HG03521 (cell line): ENCODE data around the gene TRABD.
"Not testable (repeated sequence)": the region's sequence is repeated elsewhere in the genome, so short reads cannot be mapped to it uniquely, and the experiment has no call there.

Experiments
- ATAC-seq: cut with Tn5 transposase; IDR thresholded peaks from one replicate; pipeline ENCODE4 v1.9.1; 2021; ENCODE audit warnings: mild to moderate bottlenecking, moderate library complexity; ENCODE audit not compliant: unreplicated experiment

Gene TRABD

GRCh38 chr22:50151571-50152537 lies 33.9 kb upstream of the TRABD start:
- ATAC-seq = no peak

- no peak for ATAC-seq
These were observed 32.5 kb upstream of the TRABD start for GRCh38 chr22:50153056-50153755.

- ATAC-seq = no peak
These were observed 32.0 kb upstream of the TRABD start for GRCh38 chr22:50153756-50154140.

GRCh38 chr22:50157709-50158375 lies 27.9 kb upstream of the TRABD start:
- ATAC-seq = no peak

- no peak for ATAC-seq
These were observed 24.8 kb upstream of the TRABD start for GRCh38 chr22:50160947-50161346.

GRCh38 chr22:50161508-50162390 lies 24.0 kb upstream of the TRABD start:
- no peak for ATAC-seq

- no peak for ATAC-seq
These were observed 23.2 kb upstream of the TRABD start for GRCh38 chr22:50162391-50162956.

GRCh38 chr22:50165436-50166123 lies 20.1 kb upstream of the TRABD start:
- ATAC-seq = no peak

- no peak for ATAC-seq
These were observed 17.8 kb upstream of the TRABD start for GRCh38 chr22:50167689-50168489.

GRCh38 chr22:50168490-50169180 lies 17.1 kb upstream of the TRABD start:
- ATAC-seq = not testable (repeated sequence)

- ATAC-seq = no peak
These were observed 16.4 kb upstream of the TRABD start for GRCh38 chr22:50169181-50169759.

- no peak for ATAC-seq
These were observed 15.9 kb upstream of the TRABD start for GRCh38 chr22:50169774-50170341.

GRCh38 chr22:50170453-50171318 lies 15.0 kb upstream of the TRABD start, which contains the start of gene PANX2:
Gene PANX2, plus strand, starts transcription at chr22:50170731. Its CDS starts 0 bp downstream, at chr22:50170731.
- ATAC-seq = no peak

- no peak for ATAC-seq
These were observed 14.3 kb upstream of the TRABD start for GRCh38 chr22:50171319-50171964.

- no peak for ATAC-seq
These were observed 13.7 kb upstream of the TRABD start for GRCh38 chr22:50171965-50172421.
